Loucy (cell line): ENCODE results near the gene TBC1D24.

Source experiments
- EZH2phosphoT487 ChIP-seq: fragments of 200-600 bp; IDR thresholded peaks from 2 replicates; pipeline ENCODE4 v1.6.1; 2018; ENCODE audit warnings: antibody characterized with exemption, mild to moderate bottlenecking, moderate library complexity, borderline replicate concordance
- TF ChIP-seq, protein P1 (sequence below): fragments of 200-600 bp; sonication (generic); conservative IDR thresholded peaks from 2 replicates; pipeline ENCODE4 v1.5.1; 2014; ENCODE audit warnings: mild to moderate bottlenecking, antibody characterized with exemption, low read length

DNA sequence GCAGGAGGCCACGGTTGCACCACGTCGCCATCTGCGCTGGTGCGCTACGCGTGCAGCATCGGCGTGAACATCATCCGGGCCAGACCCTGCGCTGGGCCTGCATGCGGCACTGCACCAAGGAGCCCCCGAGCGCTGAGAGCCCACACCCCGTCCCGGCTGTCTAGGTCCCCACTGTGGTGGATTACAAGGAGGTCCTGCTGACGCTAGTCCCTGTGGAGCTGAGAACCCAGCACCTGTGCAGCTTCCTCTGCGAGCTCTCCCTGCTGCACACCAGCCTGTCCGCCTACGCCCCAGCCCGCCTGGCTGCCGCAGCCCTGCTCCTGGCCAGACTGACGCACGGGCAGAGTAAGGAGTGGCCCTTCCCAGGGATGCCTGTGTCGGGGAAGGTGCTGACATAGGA, 25.8 kb upstream of the TBC1D24 start:
- TF ChIP-seq EZH2phosphoT487, result no peak
- TF ChIP-seq, protein P1, sequence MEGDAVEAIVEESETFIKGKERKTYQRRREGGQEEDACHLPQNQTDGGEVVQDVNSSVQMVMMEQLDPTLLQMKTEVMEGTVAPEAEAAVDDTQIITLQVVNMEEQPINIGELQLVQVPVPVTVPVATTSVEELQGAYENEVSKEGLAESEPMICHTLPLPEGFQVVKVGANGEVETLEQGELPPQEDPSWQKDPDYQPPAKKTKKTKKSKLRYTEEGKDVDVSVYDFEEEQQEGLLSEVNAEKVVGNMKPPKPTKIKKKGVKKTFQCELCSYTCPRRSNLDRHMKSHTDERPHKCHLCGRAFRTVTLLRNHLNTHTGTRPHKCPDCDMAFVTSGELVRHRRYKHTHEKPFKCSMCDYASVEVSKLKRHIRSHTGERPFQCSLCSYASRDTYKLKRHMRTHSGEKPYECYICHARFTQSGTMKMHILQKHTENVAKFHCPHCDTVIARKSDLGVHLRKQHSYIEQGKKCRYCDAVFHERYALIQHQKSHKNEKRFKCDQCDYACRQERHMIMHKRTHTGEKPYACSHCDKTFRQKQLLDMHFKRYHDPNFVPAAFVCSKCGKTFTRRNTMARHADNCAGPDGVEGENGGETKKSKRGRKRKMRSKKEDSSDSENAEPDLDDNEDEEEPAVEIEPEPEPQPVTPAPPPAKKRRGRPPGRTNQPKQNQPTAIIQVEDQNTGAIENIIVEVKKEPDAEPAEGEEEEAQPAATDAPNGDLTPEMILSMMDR, result no peak
